Frontal cortex (tissue), 4 donors: ENCODE data around the gene MNAT1. TPM values are rescaled to one million over a fixed set of nuclear protein-coding genes. Genes with fewer than 3 reads are reported as not detected.
"Not testable (repeated sequence)": the region's sequence is repeated elsewhere in the genome, so short reads cannot be mapped to it uniquely, and the experiment has no call there.

ENCODE experiments used
- DNase-seq, 2 donors: peaks; one replicate each; pipeline ENCODE4 v3.0.0; 2012; ENCODE audit warnings: low spot score in 2 of 2
- FAIRE-seq: peaks from 2 replicates; lab custom pipeline; 2012; peaks lifted over from hg19 to GRCh38; lab: Jason Lieb, UNC
- total RNA-seq: library from RNA; depleted of rRNA; stranded (reverse); fragments of >200 nt; gene quantifications from one replicate; pipeline ENCODE4 v1.2.3, GENCODE V29; 2014
- donor health status: control.
- donor health status: control.
- donor health status: control.

Gene MNAT1
- total RNA-seq, 1 donor from 2014 or later: 76.2 TPM

GRCh38 chr14:60735416-60735815 lies 855 bp downstream of the MNAT1 start:
- DNase-seq (no peak), FAIRE-seq (no peak)

GRCh38 chr14:60736494-60736893 lies 1.9 kb downstream of the MNAT1 start:
- DNase-seq (no peak), FAIRE-seq (no peak)

- no peak for FAIRE-seq
- no peak for DNase-seq
Measured at GRCh38 chr14:60738843-60739508, 4.4 kb downstream of the MNAT1 start.

- DNase-seq (no peak), FAIRE-seq (no peak)
Measured at GRCh38 chr14:60744566-60744965, 10.0 kb downstream of the MNAT1 start.

GRCh38 chr14:60753264-60754119 lies 18.9 kb downstream of the MNAT1 start:
- FAIRE-seq: no peak

GRCh38 chr14:60756847-60757246 lies 22.3 kb downstream of the MNAT1 start:
- DNase-seq: no peak
- FAIRE-seq: no peak

More at GRCh38 chr14:60753264-60754119, 18.9 kb downstream of the MNAT1 start:
- no peak for DNase-seq

- DNase-seq (no peak), FAIRE-seq (no peak)
Measured at GRCh38 chr14:60757567-60758002, 23.0 kb downstream of the MNAT1 start.

GRCh38 chr14:60758885-60759284 lies 24.3 kb downstream of the MNAT1 start:
- DNase-seq (no peak), FAIRE-seq (no peak)

GRCh38 chr14:60760209-60760608 lies 25.6 kb downstream of the MNAT1 start:
- FAIRE-seq (no peak), DNase-seq (no peak)

GRCh38 chr14:60760644-60761364 lies 26.2 kb downstream of the MNAT1 start:
- DNase-seq: no peak
- FAIRE-seq: no peak

GRCh38 chr14:60768602-60769001 lies 34.0 kb downstream of the MNAT1 start:
- DNase-seq (no peak), FAIRE-seq (no peak)

GRCh38 chr14:60771117-60771516 lies 36.6 kb downstream of the MNAT1 start:
- DNase-seq (no peak), FAIRE-seq (no peak)

- no peak for FAIRE-seq
- DNase-seq: no peak
Measured at GRCh38 chr14:60773558-60773957, 39.0 kb downstream of the MNAT1 start.

- FAIRE-seq (no peak), DNase-seq (no peak)
Measured at GRCh38 chr14:60775296-60775695, 40.7 kb downstream of the MNAT1 start.

GRCh38 chr14:60777856-60778578 lies 43.5 kb downstream of the MNAT1 start:
- FAIRE-seq (no peak), DNase-seq (peak in 1 of 2 donors; percentile 10)

GRCh38 chr14:60779745-60780514 lies 45.4 kb downstream of the MNAT1 start:
- DNase-seq, FAIRE-seq: not testable (repeated sequence)

- not testable (repeated sequence) for DNase-seq, FAIRE-seq
Measured at GRCh38 chr14:60780558-60780957, 46.0 kb downstream of the MNAT1 start.

GRCh38 chr14:60786905-60787304 lies 52.3 kb downstream of the MNAT1 start:
- FAIRE-seq (no peak), DNase-seq (no peak)

- DNase-seq (no peak), FAIRE-seq (no peak)
Measured at GRCh38 chr14:60789656-60790055, 55.1 kb downstream of the MNAT1 start.
